ENCODE data around the gene SEC11C. TPM values are rescaled to one million over a fixed set of nuclear protein-coding genes. Genes with fewer than 3 reads are reported as not detected.

Gene SEC11C
- total RNA-seq, 1 experiment from 2014 or later, result 38.0 TPM

- Histone ChIP-seq H3T11ph (ENCODE audit: low read length) (no peak overlapping the region), H3K56ac (ENCODE audit: insufficient read length, low read depth, low read length) (no peak overlapping the region), H3K27me3 (ENCODE audit: insufficient read depth, low read length) (no peaks in the 10 kb centered on the region), H3K9me3 (ENCODE audit: control insufficient read depth, low read depth, low read length) (no peaks in the 10 kb centered on the region), H4K8ac (replicated peaks; ENCODE audit: insufficient read length, low read depth, low read length) (no peak overlapping the region), H2BK15ac (ENCODE audit: low read depth, low read length) (no peak overlapping the region), H3K14ac (ENCODE audit: insufficient read depth, low read length) (no peak overlapping the region), H4K5ac (ENCODE audit: insufficient read length, low read depth, low read length) (no peak overlapping the region), H3K23ac (ENCODE audit: insufficient read length, low read depth, low read length) (no peak overlapping the region), H3K4me1 (ENCODE audit: insufficient read depth, low read length) (no peaks in the 10 kb centered on the region), H2BK120ac (ENCODE audit: low read depth, low read length, poor library complexity, severe bottlenecking) (no peak overlapping the region), H3K27ac (ENCODE audit: insufficient read length, low read depth, low read length) (no peak overlapping the region), H3K9ac (ENCODE audit: extremely low read depth, insufficient read length, low read length) (no peak overlapping the region), H2BK5ac (ENCODE audit: insufficient read length, low read length) (no peak overlapping the region), H3K23me2 (ENCODE audit: insufficient read length, low read depth, low read length, poor library complexity, severe bottlenecking) (no peaks in the 10 kb centered on the region), H3K18ac (ENCODE audit: insufficient read length, low read depth, low read length) (no peak overlapping the region), H2BK12ac (ENCODE audit: insufficient read length, low read depth, low read length) (no peak overlapping the region), H3K79me2 (ENCODE audit: insufficient read depth, low read length) (no peaks in the 10 kb centered on the region), H3K4ac (ENCODE audit: low read depth, low read length) (no peak overlapping the region), H3K79me1 (ENCODE audit: insufficient read depth, low read depth, low read length, poor library complexity, severe bottlenecking) (no peaks in the 10 kb centered on the region), H4K20me1 (ENCODE audit: control insufficient read depth, insufficient read depth, insufficient read length) (no peaks in the 10 kb centered on the region), H3K4me2 (ENCODE audit: insufficient read depth, insufficient read length, low read length) (no peak overlapping the region), H4K91ac (ENCODE audit: insufficient read length, low read depth, low read length) (no peak overlapping the region), H2AK5ac (ENCODE audit: insufficient read length, low read length) (no peak overlapping the region), H2AFZ (ENCODE audit: low read length) (no peak overlapping the region), H2BK20ac (ENCODE audit: low read depth, low read length, poor library complexity, severe bottlenecking) (no peak overlapping the region)
- peaks cover 9% of the 10 kb centered on the region in 2 experiments for H3K4me1 Mint-ChIP-seq
- WGBS (ENCODE audit: extremely low coverage, insufficient read length, low lambda C conversion rate), result no CpG with 5 or more reads among the region's 4 CpGs
- no peak for DNase-seq
- H3K27ac Mint-ChIP-seq, result no peak overlapping the region
- TF ChIP-seq CTCF (conservative IDR thresholded peaks at IDR 0.05), result no peak
- no peaks in the 10 kb centered on the region for H3K9me3 Mint-ChIP-seq
- H3K4me3 Mint-ChIP-seq, result no peak overlapping the region
- H3K36me3 Mint-ChIP-seq (ENCODE audit: insufficient read depth in 1 of 3, low read depth in 3 of 3), result no peaks in the 10 kb centered on the region; a peak in 1 of 7 replicates
- peaks cover 56% of the 10 kb centered on the region for H3K27me3 Mint-ChIP-seq (ENCODE audit: low read depth)
Measured at GRCh38 chr18:59129951-59130703, 9.6 kb upstream of the SEC11C start.

All from H9 (cell line).